Activated CD4-positive, alpha-beta T cell treated with anti-CD3 and anti-CD28 coated beads for 1 hour (primary cell): ENCODE measurements around the gene TSC22D2.
"Not testable (repeated sequence)": the region's sequence is repeated elsewhere in the genome, so short reads cannot be mapped to it uniquely, and the experiment has no call there.

Experiments used
- DNase-seq: peaks from one replicate; pipeline ENCODE4 v3.0.0-alpha.2; 2020

The TSC22D2 gene

GRCh38 chr3:150495563-150496168, 87.6 kb downstream of the TSC22D2 start:
- no peak for DNase-seq

GRCh38 chr3:150497956-150498355, 89.9 kb downstream of the TSC22D2 start:
- DNase-seq: no peak

GRCh38 chr3:150500960-150501359, 92.9 kb downstream of the TSC22D2 start:
- DNase-seq: not testable (repeated sequence)

GRCh38 chr3:150503402-150504099, 95.5 kb downstream of the TSC22D2 start:
- no peak for DNase-seq

GRCh38 chr3:150504483-150504882, 96.4 kb downstream of the TSC22D2 start:
- no peak for DNase-seq

- DNase-seq: no peak
Measured at GRCh38 chr3:150508401-150508800, 100.3 kb downstream of the TSC22D2 start.

- DNase-seq: no peak
Measured at GRCh38 chr3:150509780-150510179, 101.7 kb downstream of the TSC22D2 start.

GRCh38 chr3:150511122-150511821, 103.2 kb downstream of the TSC22D2 start:
- DNase-seq: no peak

- no peak for DNase-seq
Measured at GRCh38 chr3:150515210-150515609, 107.1 kb downstream of the TSC22D2 start.
